GM19372 (cell line): ENCODE results near the gene ANKRD17.

Experiments used
- ATAC-seq: cut with Tn5 transposase; IDR thresholded peaks from one replicate; pipeline ENCODE4 v1.9.1; 2021; ENCODE audit warnings: mild to moderate bottlenecking, low read depth, moderate library complexity; ENCODE audit not compliant: unreplicated experiment

Gene ANKRD17

DNA sequence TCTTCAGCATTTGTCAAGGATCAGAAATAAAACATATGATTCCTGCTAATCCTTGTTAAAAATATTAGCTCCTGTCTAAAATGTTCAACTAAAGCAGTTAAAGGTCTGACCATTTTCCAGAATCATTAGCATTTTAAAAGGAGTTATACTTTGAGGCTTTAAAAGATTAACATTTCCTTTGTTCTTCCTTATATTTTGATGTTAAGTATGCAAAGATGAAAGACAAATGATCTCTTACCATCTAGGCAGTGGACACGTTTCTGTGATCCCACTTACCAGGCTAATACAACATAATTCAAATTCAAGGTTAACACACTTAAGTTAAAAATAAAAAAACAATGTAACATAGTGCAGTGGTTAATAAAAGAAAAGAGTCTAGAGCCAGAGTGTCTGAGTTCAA, 127.3 kb downstream of the ANKRD17 start:
- no peak for ATAC-seq

DNA sequence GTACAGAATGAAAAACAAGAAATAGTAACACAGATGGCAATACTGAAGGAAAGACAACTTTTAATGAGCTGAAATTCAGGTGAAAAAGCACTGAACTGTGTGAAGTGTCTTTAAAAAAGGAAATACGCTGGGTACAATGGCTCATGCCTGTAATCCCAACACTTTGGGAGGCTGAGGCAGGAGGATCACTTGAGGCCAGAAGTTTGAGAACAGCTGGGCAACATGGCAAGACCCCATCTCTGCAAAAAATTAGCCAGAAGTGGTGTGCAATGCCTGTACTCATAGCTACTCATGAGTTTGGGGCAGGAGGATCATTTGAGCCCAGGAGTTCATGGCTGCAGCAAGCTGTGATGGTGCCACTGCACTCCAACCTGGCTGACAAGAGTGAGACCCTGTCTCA, 129.3 kb downstream of the ANKRD17 start:
- ATAC-seq: no peak

- ATAC-seq: no peak
These were observed 130.7 kb downstream of the ANKRD17 start for GRCh38 chr4:73127839-73128453.

DNA sequence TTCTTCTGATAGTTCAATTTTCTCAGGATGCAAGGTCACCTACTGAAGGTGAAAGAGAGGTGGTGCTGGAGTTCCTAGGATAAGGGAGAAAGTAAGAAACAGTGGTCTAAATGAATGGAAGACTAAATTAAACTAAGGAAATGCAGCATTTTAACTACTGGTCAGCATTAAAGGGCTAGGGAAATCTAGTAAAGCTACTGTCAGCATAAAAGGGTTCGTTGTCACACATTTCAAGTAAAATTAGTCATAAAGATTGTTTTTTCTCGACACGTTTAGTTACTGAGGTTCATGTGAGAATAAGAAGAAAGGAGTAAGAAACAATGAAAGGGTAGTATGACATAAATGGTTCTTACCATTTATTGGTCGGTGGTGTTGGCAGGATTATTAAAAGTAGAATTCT, 149.1 kb downstream of the ANKRD17 start:
- ATAC-seq: no peak

- no peak for ATAC-seq
These were observed 153.9 kb downstream of the ANKRD17 start for GRCh38 chr4:73104695-73105094.

DNA sequence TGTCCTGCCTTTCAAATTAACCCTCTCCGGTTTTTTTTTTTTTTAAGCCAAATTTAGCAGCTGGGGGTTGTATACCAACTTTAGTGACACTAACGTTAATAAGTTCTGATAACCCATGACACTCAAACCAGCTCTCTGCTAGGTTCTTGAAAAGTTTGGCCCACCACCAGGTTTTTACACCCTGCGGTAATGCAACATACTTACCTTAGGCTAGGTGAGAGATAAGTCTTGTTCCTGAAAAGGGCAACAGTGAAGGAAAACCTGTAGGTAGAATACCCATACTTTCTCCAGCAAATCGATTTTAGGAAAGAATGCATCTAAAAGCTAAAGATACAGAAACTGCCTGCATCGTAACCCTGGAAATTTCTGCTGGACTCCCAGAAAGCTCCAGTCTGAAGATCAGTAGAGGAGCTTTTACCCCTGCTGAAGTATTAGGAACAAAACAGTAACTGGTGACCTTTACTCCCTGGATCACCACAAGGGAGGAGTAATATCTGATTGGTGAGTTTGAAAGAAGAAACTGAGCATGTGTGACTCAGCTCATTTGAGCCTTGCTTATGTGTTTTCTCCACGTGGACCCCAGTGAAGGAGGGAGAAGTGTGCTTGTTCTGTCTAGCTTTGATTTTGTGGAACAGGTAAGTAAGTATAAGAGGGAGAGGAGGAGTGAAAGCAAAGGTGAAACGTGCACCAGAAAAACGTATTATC, 154.6 kb downstream of the ANKRD17 start:
- no peak for ATAC-seq

GRCh38 chr4:73099143-73099542, 159.5 kb downstream of the ANKRD17 start:
- ATAC-seq: no peak

DNA sequence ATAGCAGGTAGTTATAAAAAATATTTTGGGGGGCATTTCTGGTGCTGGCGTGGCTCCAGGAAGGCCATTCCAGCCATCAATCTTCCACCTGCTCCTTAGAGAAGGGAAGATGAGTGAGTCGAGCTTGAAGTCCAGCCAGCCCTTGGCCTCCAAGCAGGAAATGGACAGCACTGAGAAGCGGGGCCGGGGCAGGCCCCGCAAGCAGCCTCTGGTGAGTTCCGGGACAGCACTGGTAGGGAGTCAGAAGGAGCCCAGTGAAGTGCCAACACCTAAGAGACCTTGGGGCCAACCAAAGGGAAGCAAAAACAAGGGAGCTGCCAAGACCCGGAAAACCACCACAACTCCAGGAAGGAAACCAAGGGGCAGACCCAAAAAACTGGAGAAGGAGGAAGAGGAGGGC, 159.9 kb downstream of the ANKRD17 start:
- ATAC-seq: no peak

- ATAC-seq: no peak
These were observed 160.6 kb downstream of the ANKRD17 start for GRCh38 chr4:73098016-73098415.

GRCh38 chr4:73092868-73093267, 165.7 kb downstream of the ANKRD17 start:
- no peak for ATAC-seq

- ATAC-seq: no peak
These were observed 167.9 kb downstream of the ANKRD17 start for GRCh38 chr4:73090738-73091137.

- ATAC-seq: no peak
These were observed 170.7 kb downstream of the ANKRD17 start for GRCh38 chr4:73087871-73088270.

DNA sequence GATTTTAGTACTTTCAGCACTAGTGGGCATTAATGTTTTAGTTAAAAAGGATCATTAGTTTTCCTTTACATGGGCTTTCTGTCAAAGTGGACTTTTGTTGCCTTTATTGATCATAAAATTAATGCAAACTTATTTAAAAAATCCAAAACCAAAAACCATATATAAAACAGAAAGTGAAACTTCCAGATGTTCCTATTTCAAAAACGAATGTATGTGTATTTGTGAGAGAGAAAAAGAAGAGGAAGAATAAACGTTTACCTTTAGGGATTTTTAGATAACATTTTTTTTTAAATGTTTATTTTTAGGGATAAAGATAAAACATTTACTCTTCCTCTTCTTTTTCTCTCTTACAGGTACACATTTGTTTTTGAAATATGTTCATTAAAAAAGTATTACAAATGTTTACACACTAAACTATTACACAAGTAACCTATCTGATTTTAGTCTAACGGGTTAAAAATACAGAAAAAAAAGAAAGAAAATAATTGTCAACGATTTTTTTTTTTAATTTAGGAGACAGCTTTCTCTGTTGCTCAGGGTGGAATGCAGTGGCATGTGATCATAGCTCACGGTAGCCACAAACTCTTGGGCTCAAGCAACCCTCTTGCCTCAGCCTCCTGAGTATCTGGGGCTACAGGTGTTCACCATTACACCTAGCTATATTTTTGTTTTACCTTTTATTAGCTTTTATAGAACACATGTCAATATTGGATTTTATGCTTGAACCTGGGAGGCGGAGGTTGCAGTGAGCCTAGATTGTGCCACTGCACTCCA, 172.3 kb downstream of the ANKRD17 start:
- no peak for ATAC-seq

DNA sequence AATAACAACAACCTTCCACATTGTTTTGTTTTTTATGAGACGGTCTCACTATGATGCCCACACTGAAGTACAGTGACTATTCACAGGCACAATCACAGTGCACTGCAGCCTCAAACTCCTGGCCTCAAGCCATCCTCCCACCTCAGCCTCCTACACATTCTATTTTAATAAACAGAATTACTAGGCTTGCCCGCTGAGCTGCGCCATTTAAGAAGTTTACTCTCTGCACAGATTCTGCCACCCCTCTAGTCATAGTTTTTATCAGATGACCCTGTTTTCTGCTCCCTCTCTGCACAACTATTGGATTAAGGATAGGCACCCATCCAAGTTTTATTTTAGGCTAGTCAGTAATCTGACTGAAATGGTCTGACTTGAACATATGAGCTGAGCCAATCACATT, 177.8 kb downstream of the ANKRD17 start:
- ATAC-seq: no peak

DNA sequence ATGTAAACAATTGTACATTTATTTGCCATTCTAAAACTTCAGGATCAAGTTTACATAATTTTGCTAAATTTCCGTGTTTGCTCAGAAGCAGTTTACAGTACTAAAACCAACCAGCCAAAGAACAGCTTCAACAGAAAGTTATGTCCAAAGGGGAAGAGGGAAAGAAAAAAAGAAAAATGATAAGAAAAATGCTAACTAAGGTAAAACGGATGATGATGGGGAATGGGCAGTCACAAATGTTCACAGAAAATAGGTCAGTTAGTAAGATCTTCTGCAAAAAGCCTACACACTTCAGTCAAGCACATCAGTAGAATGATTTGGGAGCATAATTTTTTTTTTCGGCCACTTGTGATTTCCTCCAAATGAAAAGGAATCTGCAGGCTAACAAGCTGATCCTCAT, 182.8 kb downstream of the ANKRD17 start:
- ATAC-seq: no peak

- peak; percentile 15 for ATAC-seq
These were observed 188.6 kb downstream of the ANKRD17 start for GRCh38 chr4:73070074-73070390.

- peak; percentile 77 for ATAC-seq
These were observed 189.1 kb downstream of the ANKRD17 start, which contains the start of gene COX18 for GRCh38 chr4:73069338-73070073. COX18 (minus strand) TSS chr4:73069716; CDS start chr4:73069649, 67 bp downstream.

DNA sequence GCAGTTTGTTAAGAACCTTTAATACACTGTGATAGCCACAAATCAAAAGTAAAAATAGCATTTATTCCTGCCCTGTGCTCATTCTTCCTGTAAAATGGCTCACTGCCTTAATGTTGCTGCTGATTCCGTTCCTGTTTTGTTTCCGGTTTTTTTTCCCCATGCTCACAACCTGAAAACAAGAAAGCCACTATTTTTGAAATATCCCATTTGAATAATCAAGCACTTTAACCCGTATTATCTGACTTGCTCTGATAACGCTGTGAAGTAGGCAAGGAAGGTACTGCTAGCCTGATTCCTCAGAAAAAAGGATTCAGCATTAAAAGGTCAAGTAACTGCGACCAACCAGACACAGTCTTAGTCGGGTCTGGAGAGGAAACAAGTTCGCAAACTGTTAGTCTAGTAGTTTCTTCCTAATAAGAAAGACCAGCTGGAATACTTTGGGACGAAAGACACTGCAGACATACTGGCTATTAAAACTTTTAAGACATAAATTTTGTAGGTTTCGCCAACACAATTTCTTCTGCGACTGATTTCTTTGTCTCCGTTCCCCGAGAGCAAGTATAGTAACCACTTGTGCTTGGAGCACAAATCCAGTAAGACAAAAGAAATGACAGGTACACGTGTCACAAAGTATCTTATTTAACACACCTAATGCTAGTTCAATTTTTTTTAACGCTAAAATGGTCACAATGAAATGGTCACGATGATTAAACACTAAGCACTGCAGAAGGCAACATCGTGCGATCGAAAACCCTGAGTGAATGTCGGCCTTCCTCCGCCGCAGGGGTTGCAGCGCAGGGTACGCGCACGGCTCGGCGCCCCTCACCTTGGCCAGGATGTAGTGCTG, 189.9 kb downstream of the ANKRD17 start:
- ATAC-seq: peak; percentile 1

DNA sequence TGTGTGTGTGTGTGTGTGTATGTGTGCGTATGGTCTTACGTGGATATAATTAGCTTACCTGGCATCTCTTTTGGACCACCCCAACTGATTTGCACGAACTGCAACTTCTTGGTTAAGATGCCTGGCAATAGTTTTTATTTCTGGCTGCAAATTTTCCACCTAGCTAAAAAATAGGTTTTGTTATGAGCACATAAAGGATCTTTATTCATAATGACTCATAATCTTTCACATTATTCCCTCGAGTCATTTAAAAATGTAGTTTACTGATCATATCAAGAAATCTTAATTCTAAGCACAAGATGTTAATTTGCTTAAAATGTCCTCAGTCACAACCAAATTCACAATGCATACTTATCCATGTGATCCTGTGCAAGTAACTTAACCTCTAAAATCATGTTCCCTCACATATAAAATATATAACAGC, 190.6 kb downstream of the ANKRD17 start:
- ATAC-seq: no peak

DNA sequence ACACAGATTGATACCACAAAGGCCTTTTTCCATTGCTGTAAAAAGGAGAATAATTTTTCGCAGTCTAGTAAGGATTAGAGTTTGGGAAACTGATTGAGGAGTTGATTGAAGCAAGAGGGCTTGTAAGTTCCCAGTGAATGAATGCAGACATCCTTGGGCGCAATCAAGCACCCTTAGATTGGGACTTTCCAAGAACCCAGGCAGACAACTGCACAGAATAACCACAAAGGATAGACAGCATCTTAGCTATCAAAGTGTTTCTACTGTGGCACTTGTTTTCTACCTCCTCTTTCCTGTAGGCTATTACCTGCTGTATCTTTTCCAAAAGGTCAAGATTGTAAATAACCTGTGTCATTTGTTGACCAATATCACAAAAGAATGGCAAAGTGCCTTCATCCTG, 191.7 kb downstream of the ANKRD17 start:
- no peak for ATAC-seq
